Stimulated activated memory B cell treated with anti-CD40 and anti-IgM and Interleukin-4, amounts not matched to agents 10 μg/mL and 1 μg/mL and 100 μg/mL, for 72 hours (primary cell): ENCODE results near the gene F12.
"Not testable (repeated sequence)": the region's sequence is repeated elsewhere in the genome, so short reads cannot be mapped to it uniquely, and the experiment has no call there.

ENCODE experiments used
- ATAC-seq: fragments of 150-1000 bp; cut with Tn5 transposase; 2 replicates; pipeline ENCODE4 v1.10.0; 2021
- H3K27ac Mint-ChIP-seq: one replicate; pipeline ENCODE4 v1.8.0; 2022; ENCODE audit warnings: mild to moderate bottlenecking, mixed read lengths
- H3K27me3 Mint-ChIP-seq: one replicate; pipeline ENCODE4 v1.8.0; 2022; ENCODE audit warnings: mixed read lengths
- H3K36me3 Mint-ChIP-seq: one replicate; pipeline ENCODE4 v1.8.0; 2022; ENCODE audit warnings: mixed read lengths
- H3K4me1 Mint-ChIP-seq: one replicate; pipeline ENCODE4 v1.8.0; 2022; ENCODE audit warnings: mixed read lengths
- H3K4me3 Mint-ChIP-seq: one replicate; pipeline ENCODE4 v1.8.0; 2022; ENCODE audit warnings: mild to moderate bottlenecking, moderate library complexity, mixed read lengths
- H3K9me3 Mint-ChIP-seq: one replicate; pipeline ENCODE4 v1.8.0; 2022; ENCODE audit warnings: mixed read lengths

The F12 gene

DNA sequence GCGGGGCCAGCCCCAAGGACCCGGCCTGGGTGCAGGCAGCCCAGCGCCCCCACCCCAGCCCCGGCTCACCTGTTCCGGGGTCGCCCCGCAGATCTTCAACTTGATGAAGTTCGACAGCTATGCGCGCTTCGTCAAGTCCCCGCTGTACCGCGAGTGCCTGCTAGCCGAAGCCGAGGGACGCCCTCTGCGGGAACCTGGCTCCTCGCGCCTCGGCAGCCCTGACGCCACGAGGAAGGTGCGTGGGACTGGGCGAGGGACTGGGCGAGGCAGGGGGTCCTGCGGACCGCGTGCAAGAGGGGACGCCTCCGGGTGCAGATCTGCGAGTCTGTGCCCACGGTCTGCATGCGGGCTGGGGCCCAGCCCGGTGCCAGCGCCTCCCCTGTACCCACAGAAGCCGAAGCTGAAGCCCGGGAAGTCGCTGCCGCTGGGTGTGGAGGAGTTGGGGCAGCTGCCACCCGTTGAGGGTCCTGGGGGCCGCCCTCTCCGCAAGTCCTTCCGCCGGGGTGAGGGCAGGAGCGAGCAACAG is 42.0 kb downstream of the F12 start:
- peaks cover 48% of the 10 kb centered on the region for H3K36me3 Mint-ChIP-seq

DNA sequence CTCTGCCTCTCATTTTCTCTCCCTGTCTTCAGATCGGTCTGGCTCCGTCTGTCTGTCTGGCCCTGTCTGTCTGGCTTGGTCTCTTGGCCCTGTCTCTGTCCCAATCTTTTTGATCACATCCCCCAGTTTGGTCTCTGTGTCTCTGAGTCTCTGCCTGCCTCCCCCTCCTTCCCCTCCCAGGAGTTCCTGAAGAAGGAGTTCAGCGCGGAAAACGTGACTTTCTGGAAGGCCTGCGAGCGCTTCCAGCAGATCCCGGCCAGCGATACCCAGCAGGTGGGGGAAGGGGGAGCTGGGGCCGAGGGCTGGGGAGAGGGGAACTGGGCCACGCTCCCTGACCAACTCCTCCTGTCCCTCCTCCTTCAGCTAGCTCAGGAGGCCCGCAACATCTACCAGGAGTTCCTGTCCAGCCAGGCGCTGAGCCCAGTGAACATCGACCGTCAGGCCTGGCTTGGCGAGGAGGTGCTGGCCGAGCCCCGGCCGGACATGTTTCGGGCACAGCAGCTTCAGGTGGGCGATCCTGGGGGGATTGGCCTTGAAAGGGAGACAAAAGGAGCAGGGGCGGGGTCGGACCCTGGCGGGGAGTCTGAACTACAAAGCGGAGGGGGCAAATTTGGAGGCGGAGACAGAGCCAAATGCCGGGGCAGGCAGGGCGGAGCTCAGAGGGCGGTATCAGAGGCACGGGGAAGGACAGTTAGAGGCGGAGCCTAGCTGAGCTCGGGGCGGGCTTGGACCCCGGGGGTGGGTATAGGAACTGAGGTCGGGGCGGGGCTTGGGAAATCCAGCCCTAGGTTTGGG is 42.6 kb downstream of the F12 start:
- no peak for ATAC-seq
- H3K27me3 Mint-ChIP-seq: no peaks in the 10 kb centered on the region
- peaks cover 76% of the 10 kb centered on the region for H3K4me1 Mint-ChIP-seq
- no peak overlapping the region for H3K4me3 Mint-ChIP-seq
- no peaks in the 10 kb centered on the region for H3K9me3 Mint-ChIP-seq
- no peak overlapping the region for H3K27ac Mint-ChIP-seq
- H3K36me3 Mint-ChIP-seq: peaks cover 43% of the 10 kb centered on the region

More for the DNA sequence above, 42.0 kb downstream of the F12 start:
- peaks cover 76% of the 10 kb centered on the region for H3K4me1 Mint-ChIP-seq
- no peaks in the 10 kb centered on the region for H3K9me3 Mint-ChIP-seq
- no peaks in the 10 kb centered on the region for H3K27me3 Mint-ChIP-seq
- no peak overlapping the region for H3K27ac Mint-ChIP-seq
- ATAC-seq: no peak
- H3K4me3 Mint-ChIP-seq: no peak overlapping the region

GRCh38 chr5:177365845-177366527 is 43.4 kb downstream of the F12 start:
- H3K4me3 Mint-ChIP-seq: no peak overlapping the region
- H3K36me3 Mint-ChIP-seq: peaks cover 36% of the 10 kb centered on the region
- H3K27ac Mint-ChIP-seq: no peak overlapping the region
- no peak for ATAC-seq
- no peaks in the 10 kb centered on the region for H3K27me3 Mint-ChIP-seq
- peaks cover 76% of the 10 kb centered on the region for H3K4me1 Mint-ChIP-seq
- no peaks in the 10 kb centered on the region for H3K9me3 Mint-ChIP-seq

DNA sequence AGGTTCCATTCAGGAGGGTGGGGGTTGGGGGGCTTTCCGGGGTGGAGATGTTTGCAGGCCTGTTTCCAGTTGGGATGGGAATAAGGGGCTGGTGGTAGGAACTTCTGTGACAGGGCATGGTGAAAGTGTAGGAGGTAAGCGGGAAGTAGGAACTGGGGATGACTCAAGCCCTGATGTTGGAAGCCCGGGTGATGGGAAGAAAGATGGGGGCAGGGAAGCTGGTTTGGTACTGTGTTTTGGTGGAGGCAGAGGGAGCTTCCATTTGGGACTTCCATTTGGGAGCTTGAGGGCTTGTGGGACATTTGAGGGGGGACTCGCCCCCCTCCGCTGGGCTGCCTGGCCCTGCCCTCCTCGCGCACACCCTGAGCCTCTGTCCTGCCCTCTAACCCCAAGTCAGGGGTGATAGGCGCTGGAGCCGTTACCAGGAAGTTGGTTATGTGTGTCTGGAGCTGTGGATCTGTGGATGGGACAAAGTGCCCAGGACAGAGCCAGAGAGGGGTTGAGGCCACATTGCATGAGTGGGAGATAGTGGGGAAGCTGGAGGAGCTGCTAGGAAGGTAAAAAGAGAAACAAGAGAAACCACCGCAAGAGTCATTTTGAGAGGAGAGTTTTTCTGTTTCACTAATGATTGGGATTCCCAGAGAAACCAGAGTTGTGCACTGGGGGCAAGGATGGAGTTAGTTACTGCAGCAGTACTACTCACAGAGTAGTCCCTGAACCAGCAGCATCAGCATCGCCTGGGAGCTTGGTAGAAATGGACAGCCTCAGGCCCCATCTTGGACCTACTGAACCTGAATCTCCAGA is 45.0 kb downstream of the F12 start:
- no peaks in the 10 kb centered on the region for H3K27me3 Mint-ChIP-seq
- no peak overlapping the region for H3K27ac Mint-ChIP-seq

GRCh38 chr5:177363565-177363964 is 45.8 kb downstream of the F12 start:
- Mint-ChIP-seq H3K9me3 (no peaks in the 10 kb centered on the region), H3K4me3 (peak overlapping the region; percentile 75), H3K4me1 (peaks cover 85% of the 10 kb centered on the region), H3K27ac (no peak overlapping the region), H3K27me3 (no peaks in the 10 kb centered on the region), H3K36me3 (peaks cover 27% of the 10 kb centered on the region)
- no peak for ATAC-seq

More for the DNA sequence above, 45.0 kb downstream of the F12 start:
- H3K36me3 Mint-ChIP-seq: peaks cover 35% of the 10 kb centered on the region
- H3K9me3 Mint-ChIP-seq: no peaks in the 10 kb centered on the region
- H3K4me3 Mint-ChIP-seq: peak overlapping the region; percentile 65
- ATAC-seq: peak; percentile 52
- peaks cover 85% of the 10 kb centered on the region for H3K4me1 Mint-ChIP-seq

GRCh38 chr5:177362610-177363507 is 46.5 kb downstream of the F12 start:
- Mint-ChIP-seq H3K27me3 (no peaks in the 10 kb centered on the region), H3K9me3 (no peaks in the 10 kb centered on the region), H3K4me3 (peak overlapping the region; percentile 75), H3K27ac (peak overlapping the region; percentile 92), H3K36me3 (peaks cover 20% of the 10 kb centered on the region), H3K4me1 (peaks cover 85% of the 10 kb centered on the region)
- peak; percentile 75 for ATAC-seq

- Mint-ChIP-seq H3K4me3 (peak overlapping the region; percentile 75), H3K27me3 (no peaks in the 10 kb centered on the region), H3K9me3 (no peaks in the 10 kb centered on the region)
Measured at GRCh38 chr5:177362292-177362609, 47.1 kb downstream of the F12 start.

GRCh38 chr5:177361418-177362291 is 47.7 kb downstream of the F12 start:
- ATAC-seq: peak; percentile 37
- peaks cover 11% of the 10 kb centered on the region for H3K36me3 Mint-ChIP-seq
- H3K4me1 Mint-ChIP-seq: peaks cover 96% of the 10 kb centered on the region
- H3K4me3 Mint-ChIP-seq: peak overlapping the region; percentile 75
- peak overlapping the region; percentile 92 for H3K27ac Mint-ChIP-seq
- H3K27me3 Mint-ChIP-seq: no peaks in the 10 kb centered on the region
- H3K9me3 Mint-ChIP-seq: no peaks in the 10 kb centered on the region

More at GRCh38 chr5:177362292-177362609, 47.1 kb downstream of the F12 start:
- Mint-ChIP-seq H3K27ac (peak overlapping the region; percentile 92), H3K4me1 (peaks cover 90% of the 10 kb centered on the region), H3K36me3 (peaks cover 17% of the 10 kb centered on the region)
- ATAC-seq: no peak

DNA sequence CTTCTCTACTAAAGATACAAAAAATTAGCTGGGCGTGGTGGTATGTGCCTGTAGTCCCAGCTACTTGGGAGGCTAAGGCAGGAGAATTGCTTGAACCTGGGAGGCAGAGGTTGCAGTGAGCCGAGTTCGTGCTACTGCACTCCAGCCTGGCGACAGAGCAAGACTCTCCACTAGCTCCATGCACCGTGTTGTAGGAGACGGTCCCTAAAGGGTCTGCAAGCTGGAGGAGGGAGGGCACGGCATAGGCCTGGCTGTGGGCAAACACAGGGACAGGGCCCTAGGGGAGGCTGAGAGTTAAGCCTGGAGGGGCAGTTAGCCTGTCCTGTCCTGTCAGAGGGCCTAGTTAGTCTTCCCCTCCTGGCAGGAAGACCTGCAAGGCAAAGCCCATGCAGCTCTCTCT is 48.6 kb downstream of the F12 start:
- not testable (repeated sequence) for H3K4me3 Mint-ChIP-seq, H3K27me3 Mint-ChIP-seq, ATAC-seq, H3K9me3 Mint-ChIP-seq, H3K36me3 Mint-ChIP-seq
- H3K4me1 Mint-ChIP-seq: peaks cover 96% of the 10 kb centered on the region
- peak overlapping the region; percentile 79 for H3K27ac Mint-ChIP-seq

DNA sequence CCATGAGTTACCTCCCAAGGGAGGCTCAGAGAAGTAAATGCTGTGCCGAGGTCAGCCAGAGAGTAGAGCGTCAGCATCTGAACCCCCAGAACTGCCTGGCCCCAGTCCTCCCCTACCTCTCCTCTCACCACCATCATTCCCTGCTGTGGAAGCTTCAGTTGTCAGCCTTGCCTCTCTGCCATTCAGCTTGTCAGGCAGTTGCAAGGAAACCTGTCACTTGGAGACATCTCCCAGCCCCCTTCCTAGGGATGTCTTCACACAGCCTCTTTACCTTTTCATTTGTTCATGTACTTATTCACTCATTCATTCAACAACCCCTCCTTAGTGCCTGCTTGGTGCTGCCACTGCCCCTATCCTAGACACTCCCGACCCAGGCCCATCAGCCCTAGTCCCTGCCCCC is 49.5 kb downstream of the F12 start:
- ATAC-seq: no peak
- Mint-ChIP-seq H3K9me3 (no peaks in the 10 kb centered on the region), H3K27me3 (no peaks in the 10 kb centered on the region), H3K36me3 (no peaks in the 10 kb centered on the region), H3K27ac (peak overlapping the region; percentile 79), H3K4me3 (peak overlapping the region; percentile 59), H3K4me1 (peaks cover 91% of the 10 kb centered on the region)

DNA sequence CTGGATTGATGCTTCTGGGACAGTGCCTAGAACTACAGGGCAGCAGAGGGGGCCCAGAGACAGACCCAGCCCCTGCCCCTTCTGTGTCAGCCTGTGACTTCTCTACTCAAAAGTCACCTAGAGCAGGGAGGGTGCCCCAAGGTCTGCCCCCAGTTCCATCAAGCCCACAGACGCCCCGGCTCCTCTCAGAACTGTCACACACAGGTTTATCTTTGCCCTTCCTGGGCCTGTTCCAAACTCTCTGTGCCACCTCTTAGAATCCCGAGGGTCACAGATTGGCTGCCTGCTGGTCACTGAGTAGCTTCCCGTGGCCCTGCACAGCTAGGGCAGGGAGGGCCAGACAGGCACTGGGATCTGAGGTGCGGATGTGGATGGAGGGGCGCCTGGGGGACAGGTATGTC is 49.9 kb downstream of the F12 start:
- Mint-ChIP-seq H3K27ac (peak overlapping the region; percentile 79), H3K4me1 (peaks cover 91% of the 10 kb centered on the region), H3K27me3 (no peaks in the 10 kb centered on the region), H3K36me3 (no peaks in the 10 kb centered on the region), H3K4me3 (peak overlapping the region; percentile 94), H3K9me3 (no peaks in the 10 kb centered on the region)
- no peak for ATAC-seq

DNA sequence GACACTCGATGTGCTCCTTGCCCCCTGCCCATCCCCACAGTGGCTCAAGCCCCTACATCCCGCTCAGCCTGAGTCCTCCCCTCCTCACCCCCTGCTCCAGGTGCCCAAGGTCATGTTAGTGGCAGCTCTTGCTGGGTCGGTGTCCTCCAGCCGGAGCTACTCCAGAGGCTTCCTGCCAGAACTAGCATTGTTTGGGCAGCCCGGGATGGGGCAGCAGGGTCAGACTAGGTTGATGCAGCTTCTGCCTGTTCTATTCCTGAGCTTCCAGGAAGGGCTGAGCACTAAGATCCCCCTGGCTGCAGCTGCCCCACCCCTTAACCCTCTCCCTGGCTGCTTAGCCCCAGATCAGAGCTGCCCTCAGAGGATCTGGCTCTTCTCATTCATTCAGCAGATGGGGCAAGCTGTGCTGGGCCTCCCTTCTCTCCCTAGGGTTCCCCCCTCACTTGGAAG is 51.0 kb downstream of the F12 start:
- Mint-ChIP-seq H3K4me3 (peak overlapping the region; percentile 94), H3K4me1 (peaks cover 84% of the 10 kb centered on the region), H3K36me3 (no peaks in the 10 kb centered on the region), H3K27me3 (no peaks in the 10 kb centered on the region), H3K27ac (peak overlapping the region; percentile 79), H3K9me3 (no peaks in the 10 kb centered on the region)
- no peak for ATAC-seq

DNA sequence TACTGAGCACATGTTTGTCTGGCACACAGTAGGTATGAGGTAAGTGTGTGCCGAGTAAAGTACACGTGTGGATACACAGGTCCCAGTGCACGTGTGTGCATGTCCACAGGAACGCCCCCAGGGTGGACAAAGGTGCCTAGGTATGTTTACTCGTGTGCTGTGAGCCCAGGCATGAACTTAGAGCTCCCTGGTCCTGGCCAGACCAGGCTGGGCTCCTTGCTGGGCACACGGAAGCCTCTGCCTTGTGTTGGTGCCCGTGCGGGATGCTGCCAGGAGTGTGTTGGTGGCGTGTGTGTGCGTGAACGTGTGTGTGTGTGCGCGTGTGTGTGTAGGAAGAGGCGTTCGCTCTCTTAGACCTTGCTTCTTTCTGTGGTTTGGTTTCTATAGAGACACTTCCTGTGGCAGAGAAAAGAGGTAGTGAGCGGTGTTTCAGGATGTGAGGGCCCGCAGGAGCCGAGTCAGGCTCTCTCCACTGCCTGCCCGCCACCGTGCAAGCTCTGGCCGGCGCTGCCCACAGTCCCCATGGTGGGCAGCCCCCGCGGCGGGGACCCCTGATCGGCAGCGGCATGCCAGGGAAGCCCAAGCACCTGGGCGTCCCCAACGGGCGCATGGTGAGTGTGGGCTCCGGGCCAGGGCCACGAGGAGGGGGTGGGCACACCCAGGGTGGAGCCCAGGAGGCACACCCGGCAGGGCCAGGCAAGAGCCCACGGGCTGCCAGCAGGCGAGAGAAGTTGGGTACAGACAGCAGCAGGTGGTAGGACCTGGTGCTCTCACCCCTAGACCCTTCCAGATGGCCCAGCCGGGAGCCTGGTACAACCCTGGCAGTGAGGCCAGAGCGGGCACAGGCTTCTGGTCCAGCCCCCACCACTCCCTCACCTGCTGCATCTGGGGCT is 51.7 kb downstream of the F12 start, which contains the start of gene RGS14:
RGS14 (plus strand) TSS at position 466 of the 893 bp plus-strand sequence; CDS start at position 567, 101 bp downstream.
- Mint-ChIP-seq H3K36me3 (no peaks in the 10 kb centered on the region), H3K4me3 (peak within 1 kb of the TSS; percentile 94), H3K27ac (peak within 1 kb of the TSS; percentile 79), H3K27me3 (no peaks in the 10 kb centered on the region), H3K9me3 (no peaks in the 10 kb centered on the region), H3K4me1 (peaks cover 77% of the 10 kb centered on the region)
- ATAC-seq: peak; percentile 95
